WTC11 (cell line): ENCODE measurements around the gene CUEDC1.

Experiments used
- ATF6 ChIP-seq: sonication (generic); formaldehyde crosslinking; IDR thresholded peaks from 2 replicates; pipeline ENCODE4 v1.8.1; 2023; ENCODE audit warnings: mild to moderate bottlenecking, missing genetic modification reagents
- CTCF ChIP-seq: fragments of 200-600 bp; IDR thresholded peaks from 2 replicates; pipeline ENCODE4 v1.8.0; 2022; ENCODE audit warnings: antibody characterized with exemption
- FOXJ3 ChIP-seq: sonication (generic); formaldehyde crosslinking; IDR thresholded peaks from 2 replicates; pipeline ENCODE4 v1.9.0; 2021; ENCODE audit warnings: missing genetic modification reagents, mild to moderate bottlenecking, borderline replicate concordance
- KAT7 ChIP-seq: sonication (generic); formaldehyde crosslinking; IDR thresholded peaks from 2 replicates; pipeline ENCODE4 v1.8.1; 2023; ENCODE audit warnings: missing genetic modification reagents, mild to moderate bottlenecking, borderline replicate concordance
- ZNF138 ChIP-seq: sonication (generic); formaldehyde crosslinking; conservative IDR thresholded peaks from 2 replicates; pipeline ENCODE4 v1.8.1; 2022; ENCODE audit warnings: mild to moderate bottlenecking, moderate library complexity, missing genetic modification reagents

DNA sequence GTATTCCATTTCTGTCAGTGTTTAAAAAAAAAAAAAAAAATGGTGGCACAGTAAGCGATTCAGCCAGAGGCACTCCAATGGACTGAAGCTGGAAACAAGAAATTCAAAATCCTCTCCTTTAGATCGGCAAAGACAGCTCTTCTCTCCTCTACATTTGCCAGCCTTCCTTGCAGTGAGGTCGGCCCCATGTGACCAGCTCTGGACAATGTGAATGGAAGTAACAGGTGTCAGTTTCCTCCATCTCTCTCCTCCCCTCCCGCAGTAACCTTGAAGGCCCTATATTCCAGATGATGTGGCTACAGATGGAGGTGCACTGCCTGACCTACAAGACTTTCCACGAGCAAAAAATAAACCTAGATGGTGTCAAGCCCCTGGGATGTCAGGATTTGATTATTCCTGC is 15.0 kb downstream of the CUEDC1 start:
- no peak for TF ChIP-seq CTCF
- no peak for TF ChIP-seq FOXJ3 (CRISPR knock-in tag)
- no peak for TF ChIP-seq KAT7 (CRISPR knock-in tag)
- no peak for TF ChIP-seq ATF6
- TF ChIP-seq ZNF138 (CRISPR knock-in tag): no peak
